GM10248 (cell line): ENCODE measurements around the gene UBALD1.
"Not testable (repeated sequence)": the region's sequence is repeated elsewhere in the genome, so short reads cannot be mapped to it uniquely, and the experiment has no call there.

Experiments
- CTCF ChIA-PET: fragments of 300-600 bp; sonication (Branson Sonifier 250); formaldehyde crosslinking; extraction: SDS; loops from one replicate; lab custom pipeline; 2021; ENCODE audit warnings: antibody characterized with exemption; lab: Yijun Ruan, JAX
- POLR2A ChIA-PET: fragments of 350-650 bp; sonication (Branson Sonifier 250); formaldehyde crosslinking; extraction: SDS; loops from one replicate; lab custom pipeline; 2020; ENCODE audit warnings: antibody characterized with exemption; lab: Yijun Ruan, JAX
- DNase-seq: peaks from one replicate; pipeline ENCODE4 v3.0.0; 2012; ENCODE audit errors: extremely low spot score
- CTCF ChIP-seq: IDR thresholded peaks from 2 replicates; pipeline ENCODE4 v1.5.1; 2012; ENCODE audit warnings: mild to moderate bottlenecking, low read depth; ENCODE audit errors: extremely low read depth, missing control alignments, control extremely low read depth

UBALD1 gene

GRCh38 chr16:4654011-4654963 lies 39.6 kb upstream of the UBALD1 start:
- DNase-seq: no peak
- POLR2A ChIA-PET: no interaction called here
- no peak for TF ChIP-seq CTCF
- CTCF ChIA-PET: no interaction called here

- POLR2A ChIA-PET: interaction anchor here (0.6 kb wide), 1 partner anchor 44 kb away, joined by 3 read pairs; no protein-coding TSS in a partner anchor
- TF ChIP-seq CTCF: no peak
- CTCF ChIA-PET: no interaction called here
- DNase-seq: no peak
Observed at GRCh38 chr16:4652561-4652960, 37.9 kb upstream of the UBALD1 start.

- CTCF ChIA-PET: interaction anchor here (1.0 to 3.3 kb wide), 6 partner anchors 8 to 27 kb away, joined by 4 to 35 read pairs (median 11); partner anchors contain the start of gene MGRN1
- no peak for DNase-seq
- POLR2A ChIA-PET: no interaction called here
- TF ChIP-seq CTCF: no peak
Observed at GRCh38 chr16:4651827-4652226, 37.1 kb upstream of the UBALD1 start.

GRCh38 chr16:4650443-4651074 lies 35.9 kb upstream of the UBALD1 start:
- peak; percentile 88 for TF ChIP-seq CTCF
- CTCF ChIA-PET: interaction anchor here (0.6 to 3.3 kb wide), 18 partner anchors 8 to 217 kb away, joined by 3 to 35 read pairs (median 3); partner anchors contain the start of genes ANKS3, DNAAF8 and MGRN1
- DNase-seq: peak; percentile 81
- POLR2A ChIA-PET: not testable (repeated sequence)

GRCh38 chr16:4649744-4650442 lies 35.2 kb upstream of the UBALD1 start:
- no peak for DNase-seq
- ChIA-PET CTCF (interaction anchor here (0.6 to 3.3 kb wide), 16 partner anchors 8 to 218 kb away, joined by 3 to 35 read pairs (median 3); partner anchors contain the start of genes ANKS3, DNAAF8 and MGRN1), POLR2A (no interaction called here)
- no peak for TF ChIP-seq CTCF

GRCh38 chr16:4648917-4649316 lies 34.2 kb upstream of the UBALD1 start:
- DNase-seq: no peak
- ChIA-PET POLR2A (no interaction called here), CTCF (interaction anchor here (3.0 to 3.3 kb wide), 2 partner anchors 13 to 24 kb away, joined by 31 to 35 read pairs; partner anchors contain the start of gene MGRN1)
- TF ChIP-seq CTCF: no peak
